Ectodermal cell (in vitro differentiated cells): ENCODE measurements around the gene FGFR3.

Source experiments
- H3K27ac ChIP-seq: 2 replicates; pipeline ENCODE4 v1.7.0; 2013; ENCODE audit warnings: mild to moderate bottlenecking, low read depth, low read length; ENCODE audit not compliant: insufficient read depth, poor library complexity, severe bottlenecking
- H3K27me3 ChIP-seq: 2 replicates; pipeline ENCODE4 v1.7.0; 2013; ENCODE audit warnings: mild to moderate bottlenecking, low read length; ENCODE audit not compliant: insufficient read depth, control insufficient read depth, poor library complexity, severe bottlenecking
- H3K36me3 ChIP-seq: one replicate; pipeline ENCODE4 v1.7.0; 2013; ENCODE audit warnings: low read length; ENCODE audit not compliant: control insufficient read depth, insufficient read depth
- H3K4me1 ChIP-seq: one replicate; pipeline ENCODE4 v1.7.0; 2013; ENCODE audit warnings: low read length; ENCODE audit not compliant: control insufficient read depth, insufficient read depth
- H3K4me3 ChIP-seq: 2 replicates; pipeline ENCODE4 v1.7.0; 2013; ENCODE audit warnings: low read depth, low read length, control low read depth; ENCODE audit not compliant: insufficient read depth
- H3K9me3 ChIP-seq: 2 replicates; pipeline ENCODE4 v1.7.0; 2013; ENCODE audit warnings: mild to moderate bottlenecking, low read length, moderate library complexity; ENCODE audit not compliant: control insufficient read depth
- WGBS, 2 experiments: methylation state at CpG; one replicate each; pipeline ENCODE4 v1.1.7; 2013; ENCODE audit warnings: missing lambda C conversion rate in 2 of 2; 5-methylcytosine and 5-hydroxymethylcytosine counted together

The FGFR3 gene

GRCh38 chr4:1788254-1788973 lies 4.7 kb upstream of the FGFR3 start:
- 64 to 67% methylated on average over 11 to 12 of the region's 13 CpGs for WGBS, 2 experiments
- Histone ChIP-seq H3K4me3 (no peak overlapping the region), H3K27me3 (peaks cover 13% of the 10 kb centered on the region), H3K27ac (no peak overlapping the region), H3K4me1 (peaks cover 20% of the 10 kb centered on the region), H3K9me3 (no peaks in the 10 kb centered on the region), H3K36me3 (no peaks in the 10 kb centered on the region)

- peaks cover 21% of the 10 kb centered on the region for H3K27me3 ChIP-seq
- 89 to 90% methylated on average over 21 of the region's 21 CpGs for WGBS, 2 experiments
Measured at GRCh38 chr4:1789552-1789951, 3.5 kb upstream of the FGFR3 start.

DNA sequence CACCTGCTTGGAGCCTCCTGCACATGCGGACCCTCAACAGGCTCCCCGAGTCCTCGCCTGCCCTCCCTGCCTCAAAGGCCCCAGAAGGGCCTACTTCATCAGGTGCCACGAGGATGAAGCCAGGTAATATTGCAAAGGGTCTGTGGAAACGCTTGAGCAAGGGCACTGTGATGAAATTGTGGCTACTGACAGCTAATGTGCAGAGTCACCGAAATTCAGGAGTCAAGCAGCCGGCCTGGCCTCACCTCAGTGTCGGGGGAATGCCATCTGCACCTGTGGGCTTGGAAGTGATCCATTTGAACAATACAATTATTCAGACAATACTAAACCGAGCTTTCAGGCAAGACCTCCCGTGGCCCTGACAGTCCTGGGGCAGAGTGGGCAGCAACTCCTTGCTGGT lies 3.1 kb upstream of the FGFR3 start:
- WGBS, 2 experiments, result 89 to 90% methylated on average over 10 of the region's 10 CpGs
- H3K27ac ChIP-seq, result no peak overlapping the region
- H3K4me3 ChIP-seq, result no peak overlapping the region
- no peaks in the 10 kb centered on the region for H3K9me3 ChIP-seq
- no peaks in the 10 kb centered on the region for H3K36me3 ChIP-seq
- peaks cover 25% of the 10 kb centered on the region for H3K27me3 ChIP-seq
- peaks cover 18% of the 10 kb centered on the region for H3K4me1 ChIP-seq

More at GRCh38 chr4:1789552-1789951, 3.5 kb upstream of the FGFR3 start:
- Histone ChIP-seq H3K4me3 (no peak overlapping the region), H3K4me1 (peaks cover 20% of the 10 kb centered on the region), H3K27ac (no peak overlapping the region), H3K36me3 (no peaks in the 10 kb centered on the region), H3K9me3 (no peaks in the 10 kb centered on the region)

- Histone ChIP-seq H3K4me1 (peaks cover 32% of the 10 kb centered on the region), H3K36me3 (no peaks in the 10 kb centered on the region), H3K27ac (no peak overlapping the region), H3K9me3 (no peaks in the 10 kb centered on the region), H3K27me3 (peaks cover 32% of the 10 kb centered on the region), H3K4me3 (peak overlapping the region; percentile 22)
- WGBS, 2 experiments, result 37 to 38% methylated on average over 29 of the region's 29 CpGs
Measured at GRCh38 chr4:1792158-1792831, 798 bp upstream of the FGFR3 start.

- Histone ChIP-seq H3K4me3 (peak overlapping the region; percentile 63), H3K36me3 (no peaks in the 10 kb centered on the region), H3K27me3 (peaks cover 32% of the 10 kb centered on the region), H3K4me1 (peaks cover 28% of the 10 kb centered on the region), H3K9me3 (no peaks in the 10 kb centered on the region), H3K27ac (no peak overlapping the region)
- 0% methylated on average over 44 of the region's 44 CpGs for WGBS, 2 experiments
Measured at GRCh38 chr4:1793496-1793840, 375 bp downstream of the FGFR3 start.

GRCh38 chr4:1793940-1794808 lies 1.1 kb downstream of the FGFR3 start:
- peaks cover 32% of the 10 kb centered on the region for H3K27me3 ChIP-seq
- WGBS, 2 experiments, result 0% methylated on average over 101 of the region's 101 CpGs
- no peaks in the 10 kb centered on the region for H3K9me3 ChIP-seq
- H3K36me3 ChIP-seq, result no peaks in the 10 kb centered on the region
- peak overlapping the region; percentile 63 for H3K4me3 ChIP-seq
- H3K4me1 ChIP-seq, result peaks cover 28% of the 10 kb centered on the region
- no peak overlapping the region for H3K27ac ChIP-seq

DNA sequence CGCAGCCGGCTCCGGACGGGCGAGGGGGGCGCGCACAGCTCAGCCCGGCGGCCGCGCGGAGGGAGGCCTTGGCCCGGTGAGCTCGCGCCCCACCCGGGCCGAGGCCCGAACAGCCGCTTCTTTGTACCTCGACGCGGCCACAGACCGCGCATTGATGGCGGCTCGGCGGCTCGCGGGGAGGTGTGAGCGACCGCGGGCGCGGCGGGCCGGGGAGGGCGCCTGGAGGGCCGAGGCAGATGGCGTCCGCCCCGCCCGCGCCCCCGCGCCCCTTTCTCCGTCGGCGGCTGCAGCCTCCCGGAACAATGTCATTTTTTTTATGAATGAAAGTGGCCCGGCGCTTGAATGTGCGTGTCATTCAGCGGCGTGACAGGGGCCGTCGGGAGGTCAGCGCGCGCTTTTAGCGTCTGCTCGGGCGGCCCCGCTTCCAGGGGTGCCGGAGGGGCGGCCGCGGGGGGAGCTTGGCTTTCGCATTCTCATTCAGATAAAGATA lies 1.8 kb downstream of the FGFR3 start:
- Histone ChIP-seq H3K27ac (no peak overlapping the region), H3K27me3 (peaks cover 32% of the 10 kb centered on the region), H3K4me1 (peaks cover 28% of the 10 kb centered on the region), H3K9me3 (no peaks in the 10 kb centered on the region), H3K36me3 (peaks cover 4% of the 10 kb centered on the region), H3K4me3 (peak overlapping the region; percentile 63)
- 0% methylated on average over 68 of the region's 68 CpGs for WGBS, 2 experiments

DNA sequence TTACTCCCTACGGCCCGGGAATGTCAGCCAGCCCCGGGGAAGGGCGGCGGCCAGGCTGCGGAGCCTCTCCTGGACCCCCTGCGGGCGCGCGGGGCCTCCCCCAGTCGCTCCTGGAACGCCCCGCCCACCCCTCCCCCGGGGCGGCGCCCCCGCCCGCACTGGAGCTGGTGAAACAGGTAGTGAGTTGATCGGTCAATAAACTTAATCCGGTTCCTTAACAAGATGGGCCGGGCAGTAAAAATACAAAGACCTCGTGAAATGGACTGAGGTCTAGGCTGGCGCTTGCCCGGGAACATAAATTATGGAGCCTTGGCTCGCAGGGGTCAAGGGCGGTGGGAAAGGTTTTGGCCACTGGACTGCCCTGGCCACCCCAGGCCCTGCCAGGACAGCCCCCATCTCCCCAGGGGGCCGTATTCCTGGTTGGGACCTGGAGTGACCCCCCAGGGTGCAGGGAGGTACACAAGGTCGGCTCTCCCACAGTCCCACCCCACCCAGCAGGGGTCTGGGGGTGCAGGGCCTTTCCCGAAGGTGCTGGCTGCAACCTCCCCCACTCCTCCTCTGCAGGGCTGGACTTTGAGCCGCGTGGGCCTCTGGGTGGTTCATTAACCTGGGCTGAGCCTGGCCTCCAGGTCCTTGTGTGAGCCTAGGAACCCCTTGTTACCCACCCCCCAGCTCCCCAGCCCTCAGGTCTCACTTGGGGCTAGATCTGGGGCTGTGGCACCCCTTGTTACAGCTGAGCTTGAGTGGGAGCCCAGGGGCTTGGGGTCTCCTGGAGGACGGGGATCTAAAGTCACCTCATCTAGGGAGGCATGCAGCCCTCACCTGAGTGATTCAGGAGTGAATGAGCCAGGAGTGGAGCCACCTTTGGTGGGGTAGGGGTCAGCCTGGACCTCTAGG lies 2.5 kb downstream of the FGFR3 start:
- Histone ChIP-seq H3K9me3 (no peaks in the 10 kb centered on the region), H3K27ac (no peak overlapping the region), H3K4me1 (peaks cover 28% of the 10 kb centered on the region), H3K36me3 (peaks cover 4% of the 10 kb centered on the region), H3K27me3 (peaks cover 32% of the 10 kb centered on the region), H3K4me3 (peak overlapping the region; percentile 63)
- 23 to 24% methylated on average over 32 of the region's 32 CpGs for WGBS, 2 experiments

DNA sequence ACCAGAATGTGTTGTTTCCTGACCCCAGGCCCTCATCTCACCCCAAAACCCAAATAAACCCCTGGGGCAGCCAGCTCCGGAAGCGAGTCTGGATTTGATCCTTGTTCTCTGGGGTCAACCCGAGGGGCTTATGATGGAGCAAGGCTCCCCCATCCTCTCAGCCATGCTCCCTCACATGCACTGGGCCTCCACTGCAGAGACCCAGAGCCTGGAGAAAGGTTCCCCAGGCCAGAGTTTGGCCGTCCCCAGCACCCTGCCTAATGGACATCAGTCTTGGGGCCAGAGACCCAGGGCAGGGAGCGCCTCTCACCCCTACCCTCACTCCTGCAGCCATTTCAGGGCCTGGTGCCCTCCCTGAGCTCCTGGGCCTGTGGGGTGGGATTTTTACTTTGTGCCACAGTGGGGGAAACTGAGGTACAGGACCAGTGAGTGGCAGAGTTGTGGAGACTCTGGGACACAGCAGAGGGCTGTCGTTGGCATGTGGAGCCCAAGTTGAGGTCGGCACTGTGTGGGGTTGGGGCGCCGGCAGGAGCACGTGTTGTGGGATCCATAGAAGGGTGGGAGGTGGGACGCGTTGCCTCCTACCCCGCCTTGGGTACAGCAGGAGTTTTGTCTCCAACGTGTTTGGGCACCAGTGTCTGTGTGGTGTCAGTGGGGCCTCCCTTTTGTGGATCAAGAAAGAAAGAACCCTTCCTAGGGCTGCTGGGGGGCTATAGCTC lies 3.6 kb downstream of the FGFR3 start:
- 92 to 93% methylated on average over 14 of the region's 14 CpGs for WGBS, 2 experiments
- H3K27ac ChIP-seq, result no peak overlapping the region
- H3K9me3 ChIP-seq, result no peaks in the 10 kb centered on the region
- H3K4me3 ChIP-seq, result no peak overlapping the region
- H3K4me1 ChIP-seq, result peaks cover 28% of the 10 kb centered on the region
- peaks cover 28% of the 10 kb centered on the region for H3K27me3 ChIP-seq
- H3K36me3 ChIP-seq, result peaks cover 10% of the 10 kb centered on the region
